Melanocyte of skin (primary cell): ENCODE measurements around the gene AIFM3. TPM values are rescaled to one million over a fixed set of nuclear protein-coding genes. Genes with fewer than 3 reads are reported as not detected.

Experiments used
- total RNA-seq, 2 donors: library from RNA; depleted of rRNA; stranded (reverse); fragments of >200 nt; gene quantifications; 2 replicates each; pipeline ENCODE4 v1.2.3, GENCODE V29; 2012

The AIFM3 gene, protein sequence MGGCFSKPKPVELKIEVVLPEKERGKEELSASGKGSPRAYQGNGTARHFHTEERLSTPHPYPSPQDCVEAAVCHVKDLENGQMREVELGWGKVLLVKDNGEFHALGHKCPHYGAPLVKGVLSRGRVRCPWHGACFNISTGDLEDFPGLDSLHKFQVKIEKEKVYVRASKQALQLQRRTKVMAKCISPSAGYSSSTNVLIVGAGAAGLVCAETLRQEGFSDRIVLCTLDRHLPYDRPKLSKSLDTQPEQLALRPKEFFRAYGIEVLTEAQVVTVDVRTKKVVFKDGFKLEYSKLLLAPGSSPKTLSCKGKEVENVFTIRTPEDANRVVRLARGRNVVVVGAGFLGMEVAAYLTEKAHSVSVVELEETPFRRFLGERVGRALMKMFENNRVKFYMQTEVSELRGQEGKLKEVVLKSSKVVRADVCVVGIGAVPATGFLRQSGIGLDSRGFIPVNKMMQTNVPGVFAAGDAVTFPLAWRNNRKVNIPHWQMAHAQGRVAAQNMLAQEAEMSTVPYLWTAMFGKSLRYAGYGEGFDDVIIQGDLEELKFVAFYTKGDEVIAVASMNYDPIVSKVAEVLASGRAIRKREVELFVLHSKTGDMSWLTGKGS
- total RNA-seq = 1 to 10 TPM; 1.7 to 2.3 TPM

DNA sequence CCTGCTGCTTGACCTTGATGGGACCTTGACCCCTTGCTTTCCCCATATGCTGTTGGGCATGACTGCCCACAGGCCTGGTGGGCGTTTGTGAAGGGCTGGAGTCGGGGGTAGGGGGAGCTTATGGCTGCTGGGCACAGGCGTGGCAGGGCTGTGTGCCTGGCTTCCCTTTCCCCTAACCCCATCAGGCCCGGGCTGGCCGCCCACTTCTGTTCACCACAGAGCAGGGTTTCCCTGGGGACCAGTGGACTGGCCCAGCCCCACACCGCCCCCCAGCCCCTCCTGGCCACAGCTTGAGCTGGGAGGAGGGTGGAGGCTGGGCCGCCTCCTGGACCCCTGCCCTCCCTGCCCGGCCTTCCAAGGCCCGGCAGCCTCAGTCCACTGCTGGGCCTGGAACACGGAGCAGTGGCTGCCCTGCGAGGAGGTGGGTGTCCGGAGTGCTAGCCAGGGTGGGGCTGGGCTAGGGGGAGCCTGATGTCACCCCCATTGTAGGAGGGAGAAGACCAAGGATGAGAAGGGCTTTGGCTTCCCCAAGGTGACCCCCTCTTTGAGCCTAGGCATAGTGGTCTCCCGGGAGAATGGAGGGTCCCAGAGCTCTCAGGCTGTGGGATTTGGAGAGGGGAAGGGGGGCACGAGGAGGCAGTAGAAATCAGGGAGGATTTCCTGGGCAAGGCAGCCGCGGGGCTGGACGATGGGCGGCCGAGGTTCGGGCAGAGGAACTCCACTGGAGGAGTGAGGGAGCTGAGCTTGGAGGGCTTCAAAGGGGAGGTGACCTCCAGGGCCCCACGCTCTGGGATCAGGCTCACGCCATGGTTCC is at the start of gene AIFM3:
TSS of gene AIFM3 (plus strand) at position 373 of the 814 bp plus-strand sequence. CDS start 690 bp downstream, outside the sequence.

DNA sequence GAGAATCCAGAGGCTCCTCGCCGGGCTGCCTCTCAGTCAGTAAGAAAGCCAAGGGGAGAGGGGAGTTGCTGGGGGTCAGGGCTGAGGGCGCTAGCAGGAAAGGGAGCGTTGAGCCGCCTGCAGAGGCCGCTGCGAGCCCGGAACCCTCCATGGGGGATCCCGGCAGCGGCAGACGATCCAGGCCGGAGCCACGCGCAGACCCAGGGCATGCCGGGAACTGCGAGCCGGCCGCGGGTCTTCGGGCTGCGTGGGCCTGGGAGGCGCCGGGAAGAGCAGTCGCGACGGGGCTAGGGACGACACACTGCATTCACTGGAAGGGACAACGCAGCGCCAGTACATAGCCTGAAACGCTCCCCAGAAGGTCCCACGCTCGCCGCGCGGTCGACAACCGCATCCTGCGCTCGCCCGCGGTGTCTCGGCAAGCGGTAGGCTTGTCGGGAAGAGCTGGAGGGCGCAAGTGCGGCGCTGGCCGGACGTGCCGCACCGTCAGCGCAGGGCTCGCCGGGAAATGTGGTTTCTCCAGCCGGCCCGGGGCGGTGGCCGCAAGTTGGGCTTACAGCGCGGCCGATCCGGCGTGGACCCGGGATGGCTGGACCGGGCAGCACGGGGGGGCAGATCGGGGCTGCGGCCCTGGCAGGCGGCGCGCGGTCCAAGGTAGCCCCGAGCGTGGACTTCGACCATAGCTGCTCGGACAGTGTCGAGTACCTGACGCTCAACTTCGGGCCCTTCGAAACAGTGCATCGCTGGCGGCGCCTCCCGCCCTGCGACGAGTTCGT is 14.9 kb downstream of the AIFM3 start, which contains the start of gene LZTR1:
TSS of gene LZTR1 (plus strand) at position 511 of the 776 bp plus-strand sequence. CDS start at position 586, 75 bp downstream.

DNA sequence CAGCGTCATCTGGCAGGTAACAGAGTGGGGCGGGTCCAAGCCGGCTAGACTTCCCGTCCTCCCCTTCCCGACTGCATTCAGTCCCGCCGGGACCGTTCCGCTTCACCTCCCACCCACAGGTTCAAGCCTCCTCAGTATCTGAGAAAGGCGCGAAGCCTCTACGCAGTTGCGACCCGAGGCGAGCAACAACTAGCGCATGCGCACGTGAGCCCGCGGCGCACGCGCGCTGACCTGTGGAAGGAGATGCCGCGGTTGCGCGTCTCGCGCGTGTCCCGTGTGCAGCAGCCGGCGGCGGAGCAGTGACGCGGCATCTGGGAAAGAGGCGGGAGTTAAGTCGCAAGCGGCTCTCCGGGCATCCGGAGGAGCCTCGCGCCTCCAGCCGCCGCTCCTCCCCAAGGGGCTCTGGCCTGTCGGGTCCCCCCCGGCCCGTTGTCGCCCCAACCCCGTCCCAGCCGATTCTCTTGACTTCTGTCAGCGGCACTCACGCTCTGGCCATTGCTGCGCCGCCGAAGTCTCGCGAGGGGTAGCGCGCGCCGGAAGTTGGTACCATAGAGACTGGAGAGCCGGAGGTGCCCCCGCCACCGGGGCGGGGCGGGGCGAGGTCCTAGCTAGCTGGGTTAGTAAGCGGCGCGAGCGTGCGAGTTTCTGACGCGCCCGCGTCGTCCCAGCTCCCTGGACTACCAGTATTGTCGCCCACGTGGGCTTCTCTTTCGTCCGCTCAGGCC is 34.7 kb downstream of the AIFM3 start, which contains the start of gene THAP7:
TSS of gene THAP7 (minus strand) at position 518 of the 725 bp plus-strand sequence. CDS start at position 311, 207 bp downstream.

DNA sequence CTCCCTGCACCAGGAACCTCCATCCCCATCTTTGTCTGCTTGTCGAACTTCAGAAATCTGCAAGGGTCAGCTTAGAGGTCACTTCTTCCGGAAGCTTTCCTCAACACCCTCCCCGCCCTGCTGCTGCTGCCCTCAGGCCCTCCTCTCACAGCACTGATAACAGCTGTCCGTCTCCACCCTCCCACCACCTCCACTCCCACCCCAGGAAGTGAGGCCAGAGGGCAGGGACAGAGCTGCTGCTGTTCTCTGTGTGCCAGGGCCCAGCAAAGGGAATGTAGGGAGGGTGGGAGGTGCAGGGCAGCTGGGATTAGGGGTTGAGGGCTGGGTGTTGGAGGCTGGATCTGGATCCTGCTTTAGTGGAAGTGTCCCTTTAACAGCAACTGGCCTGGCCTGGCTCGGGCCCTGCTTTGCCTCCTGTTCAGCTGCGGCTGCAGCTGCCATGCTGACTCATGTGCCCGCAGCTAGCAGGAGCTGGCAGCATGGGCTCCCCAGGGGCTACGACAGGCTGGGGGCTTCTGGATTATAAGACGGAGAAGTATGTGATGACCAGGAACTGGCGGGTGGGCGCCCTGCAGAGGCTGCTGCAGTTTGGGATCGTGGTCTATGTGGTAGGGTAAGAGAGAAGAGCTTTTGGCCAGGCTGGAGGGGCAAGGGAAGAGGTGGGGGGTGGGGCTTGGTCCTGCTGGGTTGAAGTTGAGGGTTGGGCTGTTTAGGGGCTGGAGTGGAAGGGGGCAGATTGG is 47.8 kb downstream of the AIFM3 start, which contains the start of gene P2RX6:
TSS of gene P2RX6 (plus strand) at position 440 of the 740 bp plus-strand sequence. CDS start at position 450, 10 bp downstream.

Other genes starting within 250 kb of the AIFM3 start
- gene SERPIND1, start 193.1 kb upstream of the AIFM3 start, total RNA-seq = under 1 TPM in 1 of 2 donors, not detected in 1; under 0.01 TPM
- gene PI4KA, start 108.4 kb upstream of the AIFM3 start, total RNA-seq = 10 to 100 TPM; 54.9 to 56.1 TPM
- 10 to 100 TPM; 12.4 to 14.7 TPM for gene SNAP29, start 108.2 kb upstream of the AIFM3 start, total RNA-seq
- 10 to 100 TPM; 30.3 to 47.6 TPM for gene CRKL, start 49.8 kb upstream of the AIFM3 start, total RNA-seq
- gene LZTR1, start 15.0 kb downstream of the AIFM3 start, total RNA-seq = 10 to 100 TPM; 47.0 to 63.3 TPM
- 10 to 100 TPM; 31.0 to 32.6 TPM for gene THAP7, start 34.9 kb downstream of the AIFM3 start, total RNA-seq
- gene P2RX6, start 47.9 kb downstream of the AIFM3 start, total RNA-seq = 1 to 10 TPM; 3.7 to 3.8 TPM
- 1 to 10 TPM; 2.8 to 4.3 TPM for gene SLC7A4, start 65.3 kb downstream of the AIFM3 start, total RNA-seq
- gene LRRC74B, start 78.7 kb downstream of the AIFM3 start, total RNA-seq = under 1 TPM in 1 of 2 donors, not detected in 1; under 0.01 TPM